ENCODE data around the gene OTOS. TPM values are rescaled to one million over a fixed set of nuclear protein-coding genes. Genes with fewer than 3 reads are reported as not detected.
A peak's percentile ranks its signal among the peaks of the same experiment; 100 is the strongest.

Gene OTOS
- total RNA-seq, 2 donors from 2014 or later: not detected

GRCh38 chr2:240134956-240135520 is 5.4 kb downstream of the OTOS start:
- Mint-ChIP-seq H3K4me1 (peaks cover 28% of the 10 kb centered on the region), H3K4me3 (peak overlapping the region; percentile 93), H3K36me3 (ENCODE audit: low read depth) (no peaks in the 10 kb centered on the region), H3K27me3 (no peaks in the 10 kb centered on the region), H3K27ac (peak overlapping the region; percentile 88)
- H3K9me3 ChIP-seq (ENCODE audit: control insufficient read depth, low read length, poor library complexity, severe bottlenecking): no peaks in the 10 kb centered on the region
- DNase-seq (no peak), ATAC-seq (no peak)

- Mint-ChIP-seq H3K27ac (no peak overlapping the region), H3K4me3 (peak overlapping the region; percentile 93), H3K27me3 (no peaks in the 10 kb centered on the region), H3K36me3 (ENCODE audit: low read depth) (no peaks in the 10 kb centered on the region), H3K4me1 (peaks cover 28% of the 10 kb centered on the region)
- H3K9me3 ChIP-seq (ENCODE audit: control insufficient read depth, low read length, poor library complexity, severe bottlenecking): no peaks in the 10 kb centered on the region
- ATAC-seq (no peak), DNase-seq (no peak)
These were observed 6.0 kb downstream of the OTOS start for GRCh38 chr2:240134466-240134865.

- ATAC-seq (no peak), DNase-seq (no peak)
- no peaks in the 10 kb centered on the region for H3K9me3 ChIP-seq (ENCODE audit: control insufficient read depth, low read length, poor library complexity, severe bottlenecking)
- Mint-ChIP-seq H3K36me3 (ENCODE audit: low read depth) (no peaks in the 10 kb centered on the region), H3K4me3 (no peak overlapping the region), H3K27ac (no peak overlapping the region), H3K4me1 (peaks cover 28% of the 10 kb centered on the region), H3K27me3 (no peaks in the 10 kb centered on the region)
These were observed 7.1 kb downstream of the OTOS start for GRCh38 chr2:240133401-240133800.

DNA sequence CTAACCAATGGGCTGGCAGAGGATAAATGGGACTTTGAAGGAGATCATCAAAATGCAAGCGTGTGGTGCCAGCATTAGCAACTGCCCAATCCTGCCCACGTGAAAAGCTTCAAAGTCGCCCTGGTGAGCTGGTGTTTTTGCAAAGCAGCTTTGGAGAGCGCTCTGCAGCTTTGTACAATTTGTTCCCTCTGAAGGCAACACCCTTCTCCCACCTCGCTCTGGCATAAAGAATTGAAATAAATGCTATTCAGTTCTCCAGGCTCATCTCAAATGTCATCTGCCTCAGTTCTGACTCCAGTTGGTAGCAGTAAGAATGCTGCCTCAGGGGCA is 7.8 kb downstream of the OTOS start:
- DNase-seq: no peak
- Mint-ChIP-seq H3K36me3 (ENCODE audit: low read depth) (peaks cover 2% of the 10 kb centered on the region), H3K27ac (no peak overlapping the region), H3K4me3 (no peak overlapping the region), H3K4me1 (peaks cover 28% of the 10 kb centered on the region), H3K27me3 (no peaks in the 10 kb centered on the region)
- no peaks in the 10 kb centered on the region for H3K9me3 ChIP-seq (ENCODE audit: control insufficient read depth, low read length, poor library complexity, severe bottlenecking)
- no peak for ATAC-seq

- Mint-ChIP-seq H3K36me3 (ENCODE audit: low read depth) (peaks cover 3% of the 10 kb centered on the region), H3K27ac (no peak overlapping the region), H3K4me3 (peak overlapping the region; percentile 41), H3K4me1 (peaks cover 26% of the 10 kb centered on the region), H3K27me3 (no peaks in the 10 kb centered on the region)
- H3K9me3 ChIP-seq (ENCODE audit: control insufficient read depth, low read length, poor library complexity, severe bottlenecking): no peaks in the 10 kb centered on the region
- no peak for DNase-seq
- no peak for ATAC-seq
These were observed 8.4 kb downstream of the OTOS start for GRCh38 chr2:240131941-240132650.

DNA sequence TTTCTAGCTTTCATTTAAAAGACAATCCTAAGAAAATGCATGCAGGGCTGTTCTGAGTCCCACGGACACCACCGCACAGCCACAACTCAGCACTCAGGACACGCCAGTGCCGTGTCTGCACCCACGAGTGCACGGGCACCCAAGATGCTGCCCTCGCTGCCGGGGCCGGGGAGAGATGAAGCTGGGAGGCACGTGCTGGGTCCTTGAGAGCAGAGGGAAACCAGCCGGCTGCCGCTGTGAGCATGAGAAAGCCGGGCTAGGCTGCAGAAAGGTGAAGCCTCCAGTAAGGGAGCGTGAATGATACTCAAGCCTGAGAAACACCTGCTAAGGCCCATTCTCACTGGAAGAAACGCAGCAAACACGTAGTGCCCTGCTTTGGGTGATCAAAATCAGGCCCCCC is 9.2 kb downstream of the OTOS start:
- H3K9me3 ChIP-seq (ENCODE audit: control insufficient read depth, low read length, poor library complexity, severe bottlenecking): no peaks in the 10 kb centered on the region
- H3K36me3 Mint-ChIP-seq (ENCODE audit: low read depth): peaks cover 7% of the 10 kb centered on the region
- H3K27me3 Mint-ChIP-seq: no peaks in the 10 kb centered on the region
- no peak for ATAC-seq
- H3K4me1 Mint-ChIP-seq: peaks cover 23% of the 10 kb centered on the region
- H3K4me3 Mint-ChIP-seq: no peak overlapping the region
- no peak overlapping the region for H3K27ac Mint-ChIP-seq
- no peak for DNase-seq

- Mint-ChIP-seq H3K4me3 (no peak overlapping the region), H3K36me3 (ENCODE audit: low read depth) (peaks cover 7% of the 10 kb centered on the region), H3K27ac (no peak overlapping the region), H3K27me3 (no peaks in the 10 kb centered on the region), H3K4me1 (peaks cover 18% of the 10 kb centered on the region)
- no peaks in the 10 kb centered on the region for H3K9me3 ChIP-seq (ENCODE audit: control insufficient read depth, low read length, poor library complexity, severe bottlenecking)
- no peak for ATAC-seq
- no peak for DNase-seq
These were observed 9.9 kb downstream of the OTOS start for GRCh38 chr2:240130393-240131195.

DNA sequence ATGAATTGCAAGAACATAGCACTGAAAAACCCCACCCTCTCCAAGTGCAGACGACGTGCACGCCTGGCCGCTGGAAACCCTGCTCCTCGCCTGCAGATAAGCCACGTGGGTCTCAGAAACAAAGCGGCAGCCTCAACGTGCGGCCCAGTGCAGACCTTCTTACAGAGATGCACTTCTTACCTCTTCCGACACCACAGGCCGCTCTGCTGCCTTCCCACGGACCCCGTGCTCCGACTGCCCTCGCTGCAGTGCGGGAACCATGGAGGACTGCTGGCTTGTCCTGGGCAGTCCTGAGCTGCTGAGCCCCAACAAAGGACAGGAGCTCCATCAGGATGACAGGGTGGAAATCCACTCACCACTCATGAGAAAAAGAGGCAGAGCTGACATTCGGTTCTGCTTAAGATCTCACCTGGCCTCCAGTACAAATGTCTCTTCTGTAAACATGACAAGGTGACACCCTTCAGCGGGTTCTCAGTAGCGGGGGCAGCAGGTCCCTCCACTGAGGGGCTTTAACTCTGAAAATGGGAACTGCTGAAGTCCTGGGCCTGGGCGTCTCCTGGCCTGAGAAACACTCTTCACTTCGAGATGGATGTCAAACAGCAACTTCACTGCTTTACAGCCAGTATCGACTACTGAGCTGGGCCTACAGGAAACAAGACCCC is 10.6 kb downstream of the OTOS start:
- no peak for DNase-seq
- no peaks in the 10 kb centered on the region for H3K9me3 ChIP-seq (ENCODE audit: control insufficient read depth, low read length, poor library complexity, severe bottlenecking)
- Mint-ChIP-seq H3K27ac (no peak overlapping the region), H3K4me1 (peaks cover 11% of the 10 kb centered on the region), H3K27me3 (no peaks in the 10 kb centered on the region), H3K36me3 (ENCODE audit: low read depth) (peaks cover 7% of the 10 kb centered on the region), H3K4me3 (no peak overlapping the region)
- no peak for ATAC-seq

DNA sequence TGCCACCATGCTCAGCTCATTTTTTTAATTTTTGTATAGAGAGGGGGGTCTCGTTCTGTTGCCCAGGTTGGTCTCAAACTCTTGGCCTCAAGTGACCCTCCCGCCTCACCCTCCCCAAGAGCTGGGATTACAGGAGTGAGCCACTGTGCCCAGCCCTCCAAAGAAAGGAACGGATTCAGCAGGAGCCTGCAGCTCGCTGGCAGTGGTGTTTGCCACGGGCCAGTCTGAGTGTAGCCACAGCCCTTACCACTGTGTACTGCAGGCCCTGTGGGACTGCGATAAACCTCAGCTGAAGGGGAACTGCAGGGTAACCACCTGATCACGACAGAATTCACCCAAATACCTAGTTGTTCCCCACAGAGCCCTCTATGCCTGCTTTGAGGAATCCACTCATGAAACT is 11.1 kb downstream of the OTOS start:
- no peak overlapping the region for H3K4me3 Mint-ChIP-seq
- DNase-seq (no peak), ATAC-seq (no peak)
- no peaks in the 10 kb centered on the region for H3K27me3 Mint-ChIP-seq
- H3K9me3 ChIP-seq (ENCODE audit: control insufficient read depth, low read length, poor library complexity, severe bottlenecking): no peaks in the 10 kb centered on the region
- H3K4me1 Mint-ChIP-seq: peaks cover 6% of the 10 kb centered on the region
- H3K27ac Mint-ChIP-seq: no peak overlapping the region
- peaks cover 7% of the 10 kb centered on the region for H3K36me3 Mint-ChIP-seq (ENCODE audit: low read depth)

- H3K9me3 ChIP-seq (ENCODE audit: control insufficient read depth, low read length, poor library complexity, severe bottlenecking): no peaks in the 10 kb centered on the region
- peaks cover 4% of the 10 kb centered on the region for H3K4me1 Mint-ChIP-seq
- DNase-seq: no peak
- peaks cover 7% of the 10 kb centered on the region for H3K36me3 Mint-ChIP-seq (ENCODE audit: low read depth)
- H3K27ac Mint-ChIP-seq: no peak overlapping the region
- no peaks in the 10 kb centered on the region for H3K27me3 Mint-ChIP-seq
- no peak for ATAC-seq
- H3K4me3 Mint-ChIP-seq: no peak overlapping the region
These were observed 11.8 kb downstream of the OTOS start for GRCh38 chr2:240128608-240129145.

GRCh38 chr2:240127911-240128607 is 12.4 kb downstream of the OTOS start:
- H3K27ac Mint-ChIP-seq: no peak overlapping the region
- H3K36me3 Mint-ChIP-seq (ENCODE audit: low read depth): peaks cover 7% of the 10 kb centered on the region
- H3K9me3 ChIP-seq (ENCODE audit: control insufficient read depth, low read length, poor library complexity, severe bottlenecking): no peaks in the 10 kb centered on the region
- ATAC-seq (no peak), DNase-seq (no peak)
- H3K27me3 Mint-ChIP-seq: no peaks in the 10 kb centered on the region
- peaks cover 2% of the 10 kb centered on the region for H3K4me1 Mint-ChIP-seq
- H3K4me3 Mint-ChIP-seq: no peak overlapping the region

DNA sequence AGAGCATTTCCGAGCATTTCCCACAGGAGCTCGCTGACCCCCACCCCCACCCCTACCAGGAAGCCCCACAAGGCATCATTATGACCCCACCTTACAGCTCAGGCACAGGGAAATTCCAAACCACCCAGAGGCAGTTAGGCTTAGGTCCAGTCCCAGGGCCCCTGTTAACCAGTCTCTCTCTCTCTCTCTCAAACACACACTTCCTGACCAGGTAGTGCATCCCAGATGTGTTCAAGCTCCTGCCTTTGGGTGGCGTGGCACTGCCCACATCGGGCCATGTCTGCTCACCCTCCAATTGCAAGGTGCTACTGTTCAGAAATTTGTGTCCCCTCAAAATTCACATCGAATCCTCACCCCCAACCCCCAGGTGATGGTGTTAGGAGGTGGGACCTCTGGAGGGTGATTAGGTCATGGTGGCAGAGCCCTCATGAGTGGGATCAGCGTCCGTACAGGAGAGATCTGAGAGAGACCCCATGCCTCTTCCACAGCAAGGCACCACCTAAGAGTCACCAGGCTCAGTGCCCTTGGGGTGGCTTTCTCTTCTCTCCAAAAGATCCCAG is 13.2 kb downstream of the OTOS start:
- ATAC-seq (no peak), DNase-seq (no peak)
- H3K27me3 Mint-ChIP-seq: no peaks in the 10 kb centered on the region
- peaks cover 2% of the 10 kb centered on the region for H3K4me1 Mint-ChIP-seq
- H3K4me3 Mint-ChIP-seq: no peak overlapping the region
- peaks cover 7% of the 10 kb centered on the region for H3K36me3 Mint-ChIP-seq (ENCODE audit: low read depth)
- no peaks in the 10 kb centered on the region for H3K9me3 ChIP-seq (ENCODE audit: control insufficient read depth, low read length, poor library complexity, severe bottlenecking)
- no peak overlapping the region for H3K27ac Mint-ChIP-seq
